IgD-negative memory B cell (primary cell): ENCODE measurements around the gene SV2B. TPM values are rescaled to one million over a fixed set of nuclear protein-coding genes. Genes with fewer than 3 reads are reported as not detected.

Experiments used
- polyA plus RNA-seq: library from polyadenylated mRNA; unstranded; fragments of 300-500 nt; fragmentation: Illumina TruSeq; gene quantifications from one replicate; pipeline ENCODE4 v1.2.3, GENCODE V29; 2021

Gene SV2B
- polyA plus RNA-seq, 1 donor from 2014 or later, result 0.01 TPM

Other genes starting within 250 kb of the SV2B start
- gene FURIN, start 231.7 kb upstream of the SV2B start, polyA plus RNA-seq, result 9.7 TPM
- 7.7 TPM for gene FES, start 215.8 kb upstream of the SV2B start, polyA plus RNA-seq
- gene MAN2A2, start 197.0 kb upstream of the SV2B start, polyA plus RNA-seq, result 9.1 TPM
- 29.4 TPM for gene HDDC3, start 167.7 kb upstream of the SV2B start, polyA plus RNA-seq
- gene UNC45A, start 165.0 kb upstream of the SV2B start, polyA plus RNA-seq, result 65.3 TPM
- gene RCCD1, start 145.4 kb upstream of the SV2B start, polyA plus RNA-seq, result 6.0 TPM
- 3.3 TPM for gene PRC1, start 105.7 kb upstream of the SV2B start, polyA plus RNA-seq
- gene VPS33B, start 77.7 kb upstream of the SV2B start, polyA plus RNA-seq, result 10.7 TPM